ENCODE measurements around the gene JUND.
A peak's percentile ranks its signal among the peaks of the same experiment; 100 is the strongest.

Gene JUND

GRCh38 chr19:18308051-18308947, 26.9 kb upstream of the JUND start:
- no peak for DNase-seq

- DNase-seq = no peak
These were observed 25.9 kb upstream of the JUND start for GRCh38 chr19:18307271-18307681.

- DNase-seq = no peak
These were observed 25.5 kb upstream of the JUND start for GRCh38 chr19:18306888-18307260.

- DNase-seq = no peak
These were observed 24.9 kb upstream of the JUND start for GRCh38 chr19:18306209-18306887.

- DNase-seq = peak in 1 of 2 experiments; percentile 16
These were observed 23.3 kb upstream of the JUND start for GRCh38 chr19:18304458-18305310.

- DNase-seq = no peak
These were observed 22.7 kb upstream of the JUND start for GRCh38 chr19:18304208-18304457.

GRCh38 chr19:18301718-18302111, 20.3 kb upstream of the JUND start:
- DNase-seq = no peak

GRCh38 chr19:18300930-18301717, 19.7 kb upstream of the JUND start:
- no peak for DNase-seq

GRCh38 chr19:18299654-18300053, 18.2 kb upstream of the JUND start:
- DNase-seq = no peak

- DNase-seq = no peak
These were observed 17.2 kb upstream of the JUND start for GRCh38 chr19:18298601-18299000.

GRCh38 chr19:18297308-18297707, 15.9 kb upstream of the JUND start:
- no peak for DNase-seq

GRCh38 chr19:18295034-18295451, 13.6 kb upstream of the JUND start:
- no peak for DNase-seq

- DNase-seq = no peak
These were observed 13.0 kb upstream of the JUND start for GRCh38 chr19:18294467-18294864.

GRCh38 chr19:18293642-18294466, 12.4 kb upstream of the JUND start:
- DNase-seq = no peak

GRCh38 chr19:18292810-18293641, 11.6 kb upstream of the JUND start:
- peak in 1 of 2 experiments; percentile 60 for DNase-seq

GRCh38 chr19:18292462-18292809, 11.0 kb upstream of the JUND start:
- peak in 1 of 2 experiments; percentile 50 for DNase-seq

GRCh38 chr19:18291590-18292461, 10.4 kb upstream of the JUND start:
- DNase-seq = peak; percentile 18 to 57

GRCh38 chr19:18291019-18291524, 9.7 kb upstream of the JUND start:
- no peak for DNase-seq

GRCh38 chr19:18290302-18291018, 9.0 kb upstream of the JUND start:
- DNase-seq = no peak
